KMS-11 (cell line): ENCODE data around the gene TMPRSS3.

Source experiments
- H2AFZ ChIP-seq: fragments of 200-600 bp; sonication (generic); 2 replicates; pipeline ENCODE4 v1.6.1; 2016; ENCODE audit warnings: antibody characterized with exemption, mixed run types, low read depth
- H3K27ac ChIP-seq: fragments of 200-600 bp; sonication (generic); 2 replicates; pipeline ENCODE4 v1.6.1; 2016; ENCODE audit warnings: mild to moderate bottlenecking, mixed run types
- H3K27me3 ChIP-seq: fragments of 200-600 bp; sonication (generic); 2 replicates; pipeline ENCODE4 v1.6.1; 2017; ENCODE audit warnings: mild to moderate bottlenecking, low read depth, mixed run types, moderate library complexity; ENCODE audit not compliant: insufficient read depth
- H3K36me3 ChIP-seq: fragments of 200-600 bp; sonication (generic); 2 replicates; pipeline ENCODE4 v1.6.1; 2017; ENCODE audit warnings: mild to moderate bottlenecking, mixed run types; ENCODE audit not compliant: insufficient read depth
- H3K4me1 ChIP-seq: fragments of 200-600 bp; sonication (generic); 2 replicates; pipeline ENCODE4 v1.6.1; 2016; ENCODE audit warnings: mild to moderate bottlenecking, low read depth, mixed run types; ENCODE audit not compliant: poor library complexity, severe bottlenecking
- H3K4me2 ChIP-seq: fragments of 200-600 bp; sonication (generic); 2 replicates; pipeline ENCODE4 v1.7.0; 2016; ENCODE audit warnings: mild to moderate bottlenecking, mixed run types
- H3K4me3 ChIP-seq: fragments of 200-600 bp; sonication (generic); IDR thresholded peaks from 2 replicates; pipeline ENCODE4 v1.6.1; 2017; ENCODE audit warnings: low read depth, low read length, mixed read lengths; ENCODE audit not compliant: insufficient read depth
- H3K79me2 ChIP-seq: fragments of 200-600 bp; sonication (generic); 2 replicates; pipeline ENCODE4 v1.6.1; 2016; ENCODE audit warnings: low read depth, mixed run types; ENCODE audit not compliant: insufficient read depth
- H3K9ac ChIP-seq: fragments of 200-600 bp; sonication (generic); 2 replicates; pipeline ENCODE4 v1.6.1; 2016; ENCODE audit warnings: mild to moderate bottlenecking, mixed run types
- H4K20me1 ChIP-seq: fragments of 200-600 bp; sonication (generic); 2 replicates; pipeline ENCODE4 v1.6.1; 2016; ENCODE audit warnings: mild to moderate bottlenecking, mixed run types; ENCODE audit not compliant: insufficient read depth
- CTCF ChIP-seq: fragments of 200-600 bp; sonication (generic); conservative IDR thresholded peaks from 2 replicates; pipeline ENCODE4 v1.6.1; 2017; ENCODE audit warnings: low read depth, mild to moderate bottlenecking, antibody characterized with exemption, low read length, moderate library complexity, mixed read lengths

The TMPRSS3 gene

DNA sequence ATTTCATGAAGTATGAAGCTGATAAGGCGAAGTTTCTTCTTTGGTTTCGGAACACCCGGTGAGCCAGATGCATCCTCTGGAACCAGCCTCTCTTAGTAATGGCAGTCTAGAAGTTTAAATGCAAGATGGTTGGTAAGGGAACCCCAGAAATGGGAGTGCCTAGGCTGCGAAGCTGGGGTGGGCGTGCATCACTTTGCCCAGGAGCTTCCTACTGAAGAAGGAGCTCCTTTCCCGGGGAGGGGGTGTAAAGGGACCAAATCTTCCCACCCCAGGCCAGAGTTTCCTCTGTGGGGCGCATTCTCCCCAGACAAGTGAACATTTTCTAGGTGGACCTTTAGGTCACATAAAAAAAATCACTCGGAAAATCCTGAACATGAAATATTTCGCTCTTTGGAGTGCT is 49.4 kb downstream of the TMPRSS3 start:
- H4K20me1 ChIP-seq, result no peaks in the 10 kb centered on the region
- H3K27me3 ChIP-seq, result peaks cover 29% of the 10 kb centered on the region
- no peak overlapping the region for H3K27ac ChIP-seq
- TF ChIP-seq CTCF, result no peak
- no peaks in the 10 kb centered on the region for H3K79me2 ChIP-seq
- H3K4me1 ChIP-seq, result no peaks in the 10 kb centered on the region
- H3K4me2 ChIP-seq, result no peak overlapping the region
- H2AFZ ChIP-seq, result no peak overlapping the region
- no peak overlapping the region for H3K4me3 ChIP-seq
- H3K9ac ChIP-seq, result no peak overlapping the region
- H3K36me3 ChIP-seq, result no peaks in the 10 kb centered on the region

- no peaks in the 10 kb centered on the region for H4K20me1 ChIP-seq
- no peaks in the 10 kb centered on the region for H3K4me1 ChIP-seq
- H3K36me3 ChIP-seq, result no peaks in the 10 kb centered on the region
- no peak overlapping the region for H3K4me2 ChIP-seq
- no peak overlapping the region for H2AFZ ChIP-seq
- no peak for TF ChIP-seq CTCF
- peaks cover 11% of the 10 kb centered on the region; the same call in 1 of the 2 replicates for H3K27me3 ChIP-seq
- H3K9ac ChIP-seq, result no peak overlapping the region
- no peak overlapping the region for H3K27ac ChIP-seq
- no peaks in the 10 kb centered on the region for H3K79me2 ChIP-seq
- H3K4me3 ChIP-seq, result no peak overlapping the region
These were observed 51.2 kb downstream of the TMPRSS3 start for GRCh38 chr21:42344631-42345030.

- TF ChIP-seq CTCF, result no peak
- H3K4me3 ChIP-seq, result no peak overlapping the region
- H3K9ac ChIP-seq, result no peak overlapping the region
- H2AFZ ChIP-seq, result no peak overlapping the region
- no peaks in the 10 kb centered on the region for H3K79me2 ChIP-seq
- no peak overlapping the region for H3K27ac ChIP-seq
- no peaks in the 10 kb centered on the region for H3K4me1 ChIP-seq
- no peaks in the 10 kb centered on the region for H3K36me3 ChIP-seq
- no peak overlapping the region for H3K4me2 ChIP-seq
- peaks cover 10% of the 10 kb centered on the region; the same call in 1 of the 2 replicates for H3K27me3 ChIP-seq
- no peaks in the 10 kb centered on the region for H4K20me1 ChIP-seq
These were observed 51.8 kb downstream of the TMPRSS3 start for GRCh38 chr21:42343963-42344510.

GRCh38 chr21:42343556-42343955 is 52.3 kb downstream of the TMPRSS3 start:
- Histone ChIP-seq H3K4me2 (no peak overlapping the region), H2AFZ (no peak overlapping the region), H3K9ac (no peak overlapping the region), H3K27me3 (peaks cover 10% of the 10 kb centered on the region; the same call in 1 of the 2 replicates), H3K4me1 (no peaks in the 10 kb centered on the region), H3K36me3 (no peaks in the 10 kb centered on the region), H3K27ac (no peak overlapping the region), H4K20me1 (no peaks in the 10 kb centered on the region), H3K4me3 (no peak overlapping the region), H3K79me2 (no peaks in the 10 kb centered on the region)
- TF ChIP-seq CTCF, result no peak
